BLaER1 (cell line): ENCODE results near the gene RNF151.

ENCODE experiments used
- H3K27ac ChIP-seq: shearing (Covaris generic); formaldehyde crosslinking; 2 replicates; pipeline ENCODE4 v1.8.1; 2022
- H3K27me3 ChIP-seq: shearing (Covaris generic); formaldehyde crosslinking; 2 replicates; pipeline ENCODE4 v1.8.1; 2022
- H3K36me3 ChIP-seq: shearing (Covaris generic); formaldehyde crosslinking; 2 replicates; pipeline ENCODE4 v1.8.1; 2022
- H3K4me1 ChIP-seq: shearing (Covaris generic); formaldehyde crosslinking; 2 replicates; pipeline ENCODE4 v1.8.1; 2022
- H3K4me2 ChIP-seq: shearing (Covaris generic); formaldehyde crosslinking; 2 replicates; pipeline ENCODE4 v1.8.1; 2022
- H3K4me3 ChIP-seq: shearing (Covaris generic); formaldehyde crosslinking; 2 replicates; pipeline ENCODE4 v1.8.1; 2022
- H3K9ac ChIP-seq: shearing (Covaris generic); formaldehyde crosslinking; 2 replicates; pipeline ENCODE4 v1.8.1; 2022
- H3K9me3 ChIP-seq: shearing (Covaris generic); formaldehyde crosslinking; 2 replicates; pipeline ENCODE4 v1.8.1; 2022
- H4K20me1 ChIP-seq: shearing (Covaris generic); formaldehyde crosslinking; 2 replicates; pipeline ENCODE4 v1.8.1; 2022
- Cebpa-rat ChIP-seq: shearing (Covaris generic); IDR thresholded peaks from 2 replicates; pipeline ENCODE4 v1.8.1; 2022

RNF151 gene

DNA sequence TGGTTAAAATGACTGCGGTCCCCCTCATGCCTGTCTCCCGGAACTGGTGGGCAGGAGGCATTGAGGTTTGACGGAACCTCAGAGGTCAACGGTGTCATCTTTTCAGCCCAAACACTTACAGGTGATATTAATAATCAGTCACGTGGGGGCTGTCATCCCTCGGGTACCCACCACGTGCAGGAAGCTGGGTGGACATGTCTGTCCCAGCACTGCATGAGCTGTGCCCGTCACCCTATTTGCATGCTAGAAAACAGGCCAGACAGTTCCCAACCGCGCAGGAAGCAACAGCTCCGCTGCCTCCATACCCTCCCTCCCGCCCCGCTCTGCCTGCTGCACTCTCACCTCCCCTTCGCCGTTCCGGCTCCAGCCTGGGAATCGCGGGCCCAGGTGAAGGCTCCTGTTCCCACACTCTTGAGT, 24.5 kb downstream of the RNF151 start:
- peaks cover 23% of the 10 kb centered on the region for H3K36me3 ChIP-seq
- H3K9ac ChIP-seq: no peak overlapping the region
- H3K9me3 ChIP-seq: no peaks in the 10 kb centered on the region
- H3K27me3 ChIP-seq: peaks cover 52% of the 10 kb centered on the region
- no peak for TF ChIP-seq Cebpa-rat
- peak overlapping the region; percentile 75 for H3K4me2 ChIP-seq
- H4K20me1 ChIP-seq: peaks cover 20% of the 10 kb centered on the region
- no peak overlapping the region for H3K27ac ChIP-seq
- H3K4me3 ChIP-seq: peak overlapping the region; percentile 56
- H3K4me1 ChIP-seq: peaks cover 41% of the 10 kb centered on the region

DNA sequence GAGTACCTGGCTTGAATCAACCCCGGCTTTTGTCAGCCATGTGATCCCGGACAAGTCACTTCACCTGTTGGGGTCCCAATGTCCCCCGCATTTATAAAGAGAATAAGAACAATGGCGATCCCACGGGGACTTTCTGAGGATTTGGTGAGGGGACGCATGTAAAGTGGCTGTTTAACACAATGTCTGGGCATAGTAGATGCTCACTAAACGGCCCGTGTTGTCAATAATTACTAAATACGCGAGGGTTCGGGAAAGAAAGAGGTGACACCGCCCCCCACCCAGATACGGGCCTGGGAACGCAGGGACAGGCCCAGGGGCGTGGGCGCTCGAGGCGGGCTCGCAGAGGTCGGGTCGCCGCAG, 24.9 kb downstream of the RNF151 start:
- Histone ChIP-seq H3K4me1 (peaks cover 40% of the 10 kb centered on the region), H4K20me1 (peaks cover 20% of the 10 kb centered on the region), H3K36me3 (peaks cover 23% of the 10 kb centered on the region), H3K4me3 (peak overlapping the region; percentile 56), H3K4me2 (peak overlapping the region; percentile 75), H3K9me3 (no peaks in the 10 kb centered on the region), H3K9ac (no peak overlapping the region), H3K27me3 (peaks cover 52% of the 10 kb centered on the region), H3K27ac (no peak overlapping the region)
- no peak for TF ChIP-seq Cebpa-rat

DNA sequence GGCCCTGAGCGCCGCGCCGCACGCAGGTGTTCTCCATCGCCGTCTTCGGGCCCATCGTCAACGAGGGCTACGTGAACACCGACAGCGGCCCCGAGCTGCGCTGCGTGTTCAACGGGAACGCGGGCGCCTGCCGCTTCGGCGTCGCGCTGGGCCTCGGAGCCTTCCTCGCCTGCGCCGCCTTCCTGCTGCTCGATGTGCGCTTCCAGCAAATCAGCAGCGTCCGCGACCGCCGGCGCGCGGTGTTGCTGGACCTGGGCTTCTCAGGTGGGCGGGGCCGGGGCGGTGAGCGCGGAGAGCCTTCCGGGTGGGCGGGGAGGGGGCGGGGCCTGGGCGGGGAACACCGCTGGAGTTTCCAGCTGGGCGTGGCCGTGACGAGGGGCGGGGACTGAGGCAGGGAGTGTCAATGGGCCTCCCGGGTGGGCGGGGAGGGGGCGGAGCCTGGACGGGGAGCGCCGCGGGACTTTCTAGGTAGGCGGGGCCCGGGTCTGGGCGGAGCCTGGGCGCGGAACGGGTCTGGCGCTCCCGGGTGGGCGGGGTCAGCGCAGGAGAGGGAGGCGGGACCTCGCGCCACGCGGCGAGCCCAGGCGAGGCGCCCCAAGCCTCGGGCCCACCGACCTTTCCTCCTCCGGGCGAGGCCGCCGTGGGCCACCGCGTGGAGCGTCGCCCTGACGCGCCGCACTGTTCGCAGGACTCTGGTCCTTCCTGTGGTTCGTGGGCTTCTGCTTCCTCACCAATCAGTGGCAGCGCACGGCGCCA, 25.5 kb downstream of the RNF151 start:
- H3K4me3 ChIP-seq: peak overlapping the region; percentile 56
- H3K9ac ChIP-seq: no peak overlapping the region
- no peaks in the 10 kb centered on the region for H3K9me3 ChIP-seq
- peaks cover 21% of the 10 kb centered on the region for H4K20me1 ChIP-seq
- peaks cover 52% of the 10 kb centered on the region for H3K27me3 ChIP-seq
- H3K4me2 ChIP-seq: peak overlapping the region; percentile 75
- no peak overlapping the region for H3K27ac ChIP-seq
- no peak for TF ChIP-seq Cebpa-rat
- H3K4me1 ChIP-seq: peaks cover 40% of the 10 kb centered on the region
- peaks cover 23% of the 10 kb centered on the region for H3K36me3 ChIP-seq

DNA sequence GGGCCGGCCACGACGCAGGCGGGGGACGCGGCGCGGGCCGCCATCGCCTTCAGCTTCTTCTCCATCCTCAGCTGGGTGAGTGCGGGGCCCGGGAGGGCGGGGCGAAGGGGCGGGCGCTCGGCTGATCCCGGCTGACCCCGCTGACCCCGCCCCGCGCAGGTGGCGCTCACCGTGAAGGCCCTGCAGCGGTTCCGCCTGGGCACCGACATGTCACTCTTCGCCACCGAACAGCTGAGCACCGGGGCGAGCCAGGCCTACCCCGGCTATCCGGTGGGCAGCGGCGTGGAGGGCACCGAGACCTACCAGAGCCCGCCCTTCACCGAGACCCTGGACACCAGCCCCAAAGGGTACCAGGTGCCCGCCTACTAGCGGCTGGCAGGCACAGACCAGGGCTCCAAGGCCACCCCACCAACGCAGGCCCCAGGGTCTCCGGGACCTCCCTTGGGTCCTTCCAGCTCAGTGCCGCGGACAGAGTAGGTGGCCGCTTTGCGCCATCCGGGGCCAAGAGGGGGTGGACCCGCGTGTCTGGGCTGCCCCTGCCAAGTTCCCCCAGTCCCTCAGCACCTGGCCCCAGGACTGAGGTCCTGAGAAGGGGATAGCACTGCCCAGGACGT, 26.2 kb downstream of the RNF151 start:
- Histone ChIP-seq H3K27me3 (peaks cover 52% of the 10 kb centered on the region), H3K4me2 (peak overlapping the region; percentile 32), H3K36me3 (peaks cover 27% of the 10 kb centered on the region), H3K9me3 (no peaks in the 10 kb centered on the region), H3K4me3 (no peak overlapping the region), H3K9ac (no peak overlapping the region), H4K20me1 (peaks cover 23% of the 10 kb centered on the region), H3K27ac (no peak overlapping the region), H3K4me1 (peaks cover 40% of the 10 kb centered on the region)
- no peak for TF ChIP-seq Cebpa-rat

DNA sequence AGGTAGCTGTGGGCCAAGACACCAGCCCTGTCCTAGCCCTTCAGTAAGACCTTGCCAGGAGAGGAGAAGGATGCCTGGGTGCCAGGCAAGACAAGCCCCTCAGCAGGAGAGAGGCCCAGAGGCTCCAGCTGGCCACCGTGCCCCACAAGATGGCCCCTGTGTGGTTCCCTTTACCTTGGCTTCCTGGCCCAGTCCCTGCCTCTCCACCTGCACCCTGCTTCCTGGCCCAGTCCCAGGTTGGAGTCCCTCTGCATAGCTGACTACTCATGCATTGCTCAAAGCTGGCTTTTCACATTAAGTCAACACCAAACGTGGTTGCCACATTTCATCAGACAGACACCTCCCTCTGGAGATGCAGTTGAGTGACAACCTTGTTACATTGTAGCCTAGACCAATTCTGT, 27.1 kb downstream of the RNF151 start:
- Histone ChIP-seq H3K36me3 (peaks cover 36% of the 10 kb centered on the region), H3K9me3 (no peaks in the 10 kb centered on the region), H3K27ac (no peak overlapping the region), H3K9ac (0 out of 2 replicates have a peak overlapping the region, but pooled peaks have one; percentile 41), H3K4me3 (no peak overlapping the region), H3K27me3 (peaks cover 43% of the 10 kb centered on the region), H3K4me2 (peak overlapping the region; percentile 32), H3K4me1 (peaks cover 40% of the 10 kb centered on the region), H4K20me1 (peaks cover 25% of the 10 kb centered on the region)
- TF ChIP-seq Cebpa-rat: no peak

DNA sequence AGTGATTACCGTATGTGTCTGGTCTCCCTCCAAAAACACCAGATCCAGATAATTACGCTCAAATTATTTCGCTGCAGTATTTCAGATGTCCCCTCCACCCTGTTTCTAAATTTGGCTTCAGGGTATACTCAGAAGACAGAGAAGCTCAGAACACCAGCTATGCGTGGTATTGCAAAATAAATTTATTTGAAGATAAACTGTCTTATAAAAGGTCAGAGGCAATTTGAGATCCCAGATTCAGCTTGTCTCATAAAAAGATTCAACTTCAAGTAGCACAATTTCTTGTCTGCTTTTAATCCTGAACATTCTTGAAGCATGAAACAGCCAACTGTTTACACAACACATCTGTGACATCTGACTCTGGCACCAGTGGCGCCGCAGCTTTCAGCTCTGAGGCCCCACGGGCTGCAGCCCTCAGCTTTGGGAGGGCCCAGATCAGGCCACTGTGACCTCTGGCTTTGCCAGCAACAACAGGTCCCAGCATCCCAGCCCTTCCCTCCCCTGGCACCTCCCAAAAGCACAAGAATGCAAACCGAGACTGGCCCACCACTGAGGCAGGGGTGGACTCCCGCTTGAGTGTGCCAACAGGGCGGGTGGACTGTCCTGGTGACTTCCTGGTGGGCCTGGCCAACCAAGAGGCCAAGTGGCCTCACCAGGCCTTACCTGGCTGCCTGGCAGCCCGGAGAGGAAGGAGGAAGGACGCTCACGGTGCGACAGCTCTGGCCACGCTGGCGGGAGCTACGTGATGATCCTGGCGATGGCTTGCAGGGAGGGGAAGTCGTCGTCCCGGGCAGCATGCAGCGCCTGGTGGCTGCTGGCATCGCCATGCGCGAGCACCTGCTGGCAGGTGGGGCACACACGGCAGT, 31.1 kb downstream of the RNF151 start:
- Histone ChIP-seq H3K4me2 (no peak overlapping the region), H3K27me3 (peaks cover 6% of the 10 kb centered on the region; the same call in 1 of the 2 replicates), H3K36me3 (peaks cover 76% of the 10 kb centered on the region), H3K9ac (no peak overlapping the region), H3K4me1 (peaks cover 18% of the 10 kb centered on the region), H3K9me3 (no peaks in the 10 kb centered on the region), H3K27ac (no peak overlapping the region), H4K20me1 (peaks cover 47% of the 10 kb centered on the region), H3K4me3 (no peak overlapping the region)
- no peak for TF ChIP-seq Cebpa-rat

DNA sequence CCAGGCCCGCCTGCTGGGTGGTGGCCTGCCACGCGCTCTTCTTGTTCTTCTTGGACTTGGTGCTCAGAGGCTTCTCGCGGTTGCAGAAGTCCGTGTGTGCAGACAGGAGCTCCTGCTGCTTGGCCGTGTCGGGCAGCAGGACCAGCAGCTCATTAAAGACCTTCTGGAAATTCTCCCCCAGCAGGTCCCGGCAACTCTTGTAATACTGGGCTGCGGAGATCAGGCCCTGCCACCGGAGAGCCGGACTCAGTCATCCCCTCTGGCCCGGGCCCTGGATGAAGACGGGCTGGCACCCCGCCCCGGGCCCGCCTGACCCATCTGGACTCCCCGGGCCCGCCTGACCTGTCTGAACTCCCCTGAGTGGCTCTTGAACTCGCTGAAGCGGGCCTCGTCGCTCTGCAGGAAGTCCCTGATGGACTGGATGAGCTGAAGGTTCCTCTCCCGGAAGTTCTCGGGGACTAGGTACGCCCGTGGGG, 31.7 kb downstream of the RNF151 start:
- Histone ChIP-seq H3K27ac (no peak overlapping the region), H4K20me1 (peaks cover 54% of the 10 kb centered on the region), H3K36me3 (peaks cover 83% of the 10 kb centered on the region), H3K4me3 (no peak overlapping the region), H3K4me1 (peaks cover 14% of the 10 kb centered on the region), H3K9ac (no peak overlapping the region), H3K4me2 (no peak overlapping the region), H3K9me3 (no peaks in the 10 kb centered on the region), H3K27me3 (no peaks in the 10 kb centered on the region)
- no peak for TF ChIP-seq Cebpa-rat

DNA sequence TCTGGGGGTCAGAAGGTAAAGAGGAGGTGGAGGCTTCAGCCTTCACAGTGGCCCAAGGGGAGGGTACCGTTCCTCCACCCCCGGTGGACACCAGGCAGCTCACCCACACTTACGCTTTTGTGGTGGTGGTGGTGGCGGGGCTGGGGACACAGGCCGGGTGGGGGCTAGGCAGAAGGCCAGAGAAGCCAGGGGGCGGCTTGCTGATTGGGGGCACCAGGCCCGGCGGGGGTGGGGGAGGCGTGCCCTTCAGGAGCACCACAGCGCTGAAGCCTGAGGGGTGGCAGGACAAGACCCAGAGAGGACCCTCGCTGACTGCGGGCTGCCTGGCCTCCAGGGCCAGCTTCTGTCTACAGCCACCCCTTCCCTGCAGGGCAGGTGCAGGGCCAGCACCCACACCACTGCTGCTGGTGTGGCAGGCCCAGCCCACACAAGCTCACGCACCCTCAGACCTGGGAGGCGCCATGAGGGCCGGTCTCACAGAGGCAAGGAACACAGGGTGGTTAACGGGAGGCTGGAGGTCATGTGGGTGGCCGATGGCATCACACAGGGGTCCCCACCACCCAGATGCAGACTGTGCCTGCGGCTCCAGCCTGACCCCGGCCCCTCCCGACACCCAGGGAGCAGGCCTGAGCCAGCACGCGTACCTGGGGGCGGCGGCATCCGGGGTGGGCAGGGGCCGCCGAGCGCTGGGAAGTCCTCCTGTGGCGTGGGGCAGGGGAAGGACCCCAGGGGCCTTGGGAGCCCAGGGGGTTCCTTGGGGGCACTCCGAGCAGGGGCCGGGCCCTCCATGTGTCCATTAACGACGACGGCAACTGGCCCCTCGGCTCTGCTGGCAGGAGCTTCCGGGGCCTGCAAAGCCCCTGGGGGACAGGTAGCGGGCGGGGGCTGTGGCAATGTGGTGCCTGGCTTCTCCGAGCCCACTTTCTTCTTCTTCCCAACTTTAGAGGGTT, 32.5 kb downstream of the RNF151 start:
- peaks cover 61% of the 10 kb centered on the region for H4K20me1 ChIP-seq

More for the DNA sequence above, 32.5 kb downstream of the RNF151 start:
- Histone ChIP-seq H3K27ac (no peak overlapping the region), H3K36me3 (peaks cover 86% of the 10 kb centered on the region), H3K9me3 (no peaks in the 10 kb centered on the region), H3K4me2 (no peak overlapping the region), H3K9ac (no peak overlapping the region), H3K4me1 (peaks cover 14% of the 10 kb centered on the region), H3K4me3 (no peak overlapping the region), H3K27me3 (no peaks in the 10 kb centered on the region)
- TF ChIP-seq Cebpa-rat: no peak
